Lung (tissue), 12 donors: ENCODE data around the gene PODNL1. TPM values are rescaled to one million over a fixed set of nuclear protein-coding genes. Genes with fewer than 3 reads are reported as not detected.

Experiments used
- ATAC-seq: fragments of 200-7000 bp; cut with Tn5 transposase; one replicate; pipeline ENCODE4 v1.9.1; 2020; ENCODE audit warnings: moderate number of reproducible peaks; ENCODE audit not compliant: insufficient read depth, low FRiP score
- DNase-seq, 3 donors: peaks; one replicate each; pipeline ENCODE4 v3.0.0-alpha.2; 2013 to 2017
- H3K27ac ChIP-seq, 2 donors: one replicate each; pipeline ENCODE4 v1.5.1; 2013; ENCODE audit warnings: mild to moderate bottlenecking in 2 of 2, moderate library complexity in 2 of 2, control low read depth in 1 of 2, inconsistent platforms in 1 of 2, low read depth in 1 of 2, low read length in 1 of 2
- H3K27me3 ChIP-seq, 3 donors: one replicate each; pipeline ENCODE4 v1.5.1; 2013; ENCODE audit warnings: low read length in 2 of 3; ENCODE audit not compliant: control insufficient read depth in 3 of 3, insufficient read depth in 3 of 3
- H3K36me3 ChIP-seq, 4 donors: one replicate each; pipeline ENCODE4 v1.5.1; 2013; ENCODE audit warnings: low read length in 4 of 4, mild to moderate bottlenecking in 1 of 4, moderate library complexity in 1 of 4; ENCODE audit not compliant: control insufficient read depth in 4 of 4, insufficient read depth in 4 of 4
- H3K4me1 ChIP-seq, 5 donors: one replicate each; pipeline ENCODE4 v1.5.1; 2013; ENCODE audit warnings: low read length in 5 of 5, mild to moderate bottlenecking in 2 of 5, moderate library complexity in 1 of 5; ENCODE audit not compliant: control insufficient read depth in 5 of 5, insufficient read depth in 5 of 5
- H3K4me3 ChIP-seq: one replicate; pipeline ENCODE4 v1.5.1; 2013; ENCODE audit warnings: mild to moderate bottlenecking, control low read depth, moderate library complexity
- H3K9ac ChIP-seq, 2 donors: one replicate each; pipeline ENCODE4 v1.5.1; 2013; ENCODE audit warnings: low read length in 2 of 2, control low read depth in 1 of 2; ENCODE audit not compliant: insufficient read depth in 1 of 2
- H3K9me3 ChIP-seq, 4 donors: one replicate each; pipeline ENCODE4 v1.5.1; 2013; ENCODE audit warnings: low read length in 3 of 4, mild to moderate bottlenecking in 1 of 4, moderate library complexity in 1 of 4; ENCODE audit not compliant: control insufficient read depth in 4 of 4, insufficient read depth in 3 of 4
- WGBS, 2 donors: extraction: QIAGEN DNeasy Blood & Tissue Kit; methylation state at CpG; one replicate each; pipeline ENCODE4 v1.1.7; 2013; 5-methylcytosine and 5-hydroxymethylcytosine counted together
- polyA plus RNA-seq, 2 donors: library from polyadenylated mRNA; stranded (reverse); fragments of 200-250 nt; gene quantifications; one replicate each; pipeline ENCODE4 v1.2.1, GENCODE V29; 2013
- total RNA-seq, 2 donors: library from RNA; depleted of rRNA in 1 of 2; stranded (reverse); fragments of >200 nt in 1 of 2; gene quantifications; one replicate each; pipeline ENCODE4 v1.2.1, GENCODE V29; 2014 to 2021
- TF ChIP-seq, protein P1 (sequence below): IDR thresholded peaks from 2 replicates; pipeline ENCODE4 v1.5.1; 2012; ENCODE audit warnings: mild to moderate bottlenecking; ENCODE audit errors: control extremely low read depth, extremely low read depth
- donor health status: control.
- donor health status: control.
- donor health status: Bipolar disorder and iron deficiency.
- donor health status: healthy.
- donor health status: DM: yes; HTN: yes; CAD: no.

The PODNL1 gene
- total and polyA plus RNA-seq, 4 donors = 0.55 to 6.4 (median 0.92) TPM

DNA sequence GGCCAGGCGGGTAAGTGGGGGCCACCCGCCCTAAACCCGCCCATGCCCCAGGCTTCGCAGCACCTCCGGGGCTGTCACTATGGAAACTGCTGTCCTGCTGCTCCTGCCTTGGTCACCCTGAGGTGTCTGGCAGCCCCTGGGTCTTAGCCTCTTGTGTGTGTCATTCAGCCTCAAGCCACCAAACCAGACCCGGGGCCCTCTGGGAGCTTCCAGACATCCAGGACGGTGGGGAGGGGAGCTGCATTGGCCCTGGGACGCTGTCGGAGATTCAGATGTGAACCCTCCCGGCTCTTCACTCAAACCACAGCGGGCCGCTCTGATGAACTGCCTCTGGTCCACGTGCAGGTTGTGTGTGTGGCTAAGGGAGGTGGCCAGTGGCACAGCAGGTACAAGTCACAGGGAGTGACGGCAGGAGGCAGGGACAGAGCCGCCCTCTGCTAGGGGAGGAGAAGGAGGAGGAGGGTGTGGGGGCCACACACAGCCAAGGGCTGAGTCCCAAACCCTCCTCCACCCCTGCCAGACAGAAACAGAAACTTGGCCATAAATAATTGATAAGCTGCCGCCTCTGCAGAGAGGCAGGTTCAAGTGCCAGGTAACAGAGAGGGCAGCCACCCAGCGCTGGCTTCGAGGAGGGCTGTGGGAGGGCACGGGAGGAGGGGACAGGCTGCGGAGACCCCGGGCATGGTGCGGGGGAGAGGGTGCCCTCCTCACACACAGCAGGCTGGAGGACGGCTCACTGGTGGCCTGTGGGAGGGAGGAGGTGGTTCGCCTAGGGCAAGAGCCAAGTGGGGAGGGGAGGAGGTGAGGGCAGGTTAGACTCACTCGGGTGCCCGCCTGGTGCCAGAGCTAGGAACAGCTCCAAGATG lies 53.3 kb downstream of the PODNL1 start:
- Histone ChIP-seq H3K9me3 (no peaks in the 10 kb centered on the region), H3K9ac (no peak overlapping the region), H3K27me3 (no peaks in the 10 kb centered on the region), H3K4me1 (peaks cover 0 to 26% (median 10%) of the 10 kb centered on the region in 5 donors), H3K36me3 (no peaks in the 10 kb centered on the region), H3K4me3 (no peak overlapping the region), H3K27ac (no peak overlapping the region)
- ATAC-seq = no peak
- TF ChIP-seq, protein P1, sequence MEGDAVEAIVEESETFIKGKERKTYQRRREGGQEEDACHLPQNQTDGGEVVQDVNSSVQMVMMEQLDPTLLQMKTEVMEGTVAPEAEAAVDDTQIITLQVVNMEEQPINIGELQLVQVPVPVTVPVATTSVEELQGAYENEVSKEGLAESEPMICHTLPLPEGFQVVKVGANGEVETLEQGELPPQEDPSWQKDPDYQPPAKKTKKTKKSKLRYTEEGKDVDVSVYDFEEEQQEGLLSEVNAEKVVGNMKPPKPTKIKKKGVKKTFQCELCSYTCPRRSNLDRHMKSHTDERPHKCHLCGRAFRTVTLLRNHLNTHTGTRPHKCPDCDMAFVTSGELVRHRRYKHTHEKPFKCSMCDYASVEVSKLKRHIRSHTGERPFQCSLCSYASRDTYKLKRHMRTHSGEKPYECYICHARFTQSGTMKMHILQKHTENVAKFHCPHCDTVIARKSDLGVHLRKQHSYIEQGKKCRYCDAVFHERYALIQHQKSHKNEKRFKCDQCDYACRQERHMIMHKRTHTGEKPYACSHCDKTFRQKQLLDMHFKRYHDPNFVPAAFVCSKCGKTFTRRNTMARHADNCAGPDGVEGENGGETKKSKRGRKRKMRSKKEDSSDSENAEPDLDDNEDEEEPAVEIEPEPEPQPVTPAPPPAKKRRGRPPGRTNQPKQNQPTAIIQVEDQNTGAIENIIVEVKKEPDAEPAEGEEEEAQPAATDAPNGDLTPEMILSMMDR = no peak
- 65 to 83% methylated on average over 22 to 26 of the region's 26 CpGs for WGBS, 2 donors
- DNase-seq = no peak

DNA sequence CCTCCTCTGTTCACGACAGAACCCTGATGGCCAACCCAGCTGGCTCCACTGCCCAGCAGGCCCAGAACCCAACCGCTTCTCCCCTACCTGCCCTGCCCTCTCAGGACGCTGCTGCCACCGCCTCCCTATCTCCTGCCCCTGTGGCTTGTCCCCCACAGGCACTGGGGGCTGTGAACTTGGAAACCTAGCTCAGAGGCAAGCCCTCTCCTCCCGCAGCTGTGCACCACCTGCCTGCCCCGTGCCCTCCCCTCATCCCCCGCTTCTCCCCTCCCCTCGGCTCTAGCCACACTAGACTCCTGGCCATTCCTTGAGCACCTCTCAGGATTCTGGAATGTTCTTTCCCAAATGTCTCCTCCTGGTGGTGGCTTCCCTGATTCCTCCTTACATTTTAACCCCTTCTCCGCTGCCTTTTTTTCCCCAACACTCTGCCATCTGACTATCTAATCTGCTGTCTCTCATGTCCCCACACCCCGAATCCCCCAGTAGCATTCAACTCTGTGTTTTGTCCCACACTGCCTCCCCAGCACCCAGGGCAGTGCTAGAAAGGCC lies 54.6 kb downstream of the PODNL1 start:
- ATAC-seq (no peak), DNase-seq (no peak)
- H3K27me3 ChIP-seq = no peaks in the 10 kb centered on the region
- no peaks in the 10 kb centered on the region for H3K9me3 ChIP-seq
- no peak overlapping the region for H3K9ac ChIP-seq
- 63 to 80% methylated on average over 8 to 10 of the region's 10 CpGs for WGBS, 2 donors
- H3K27ac ChIP-seq = no peak overlapping the region
- no peak overlapping the region for H3K4me3 ChIP-seq
- H3K36me3 ChIP-seq = no peaks in the 10 kb centered on the region
- TF ChIP-seq, protein P1 = no peak
- H3K4me1 ChIP-seq = peaks cover 0 to 29% (median 10%) of the 10 kb centered on the region in 5 donors

DNA sequence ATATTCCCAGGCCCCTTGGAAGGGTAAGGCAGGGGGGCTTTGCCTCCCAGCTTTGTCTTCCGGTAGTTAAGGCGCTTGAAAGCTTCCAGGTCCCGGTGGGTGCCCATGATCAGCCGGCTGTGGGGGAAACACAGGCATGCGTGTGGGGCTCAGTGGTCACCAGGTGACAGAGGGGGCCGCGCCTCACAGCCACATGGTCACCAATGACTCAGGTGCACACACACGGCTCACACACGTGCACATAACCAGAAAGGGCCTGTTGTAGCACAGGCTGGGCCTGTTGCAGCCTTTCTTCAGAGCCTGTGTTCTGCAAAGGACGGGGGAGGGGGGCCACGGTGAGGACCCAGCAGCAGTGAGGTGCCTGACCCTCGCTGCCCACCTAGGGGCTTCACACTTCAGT lies 55.4 kb downstream of the PODNL1 start:
- Histone ChIP-seq H3K9me3 (no peaks in the 10 kb centered on the region), H3K27me3 (no peaks in the 10 kb centered on the region), H3K4me3 (no peak overlapping the region), H3K9ac (no peak overlapping the region), H3K36me3 (no peaks in the 10 kb centered on the region), H3K4me1 (peaks cover 0 to 29% (median 10%) of the 10 kb centered on the region in 5 donors), H3K27ac (no peak overlapping the region)
- ATAC-seq (no peak), DNase-seq (no peak)
- WGBS, 2 donors = 89 to 91% methylated on average over 12 of the region's 12 CpGs
- TF ChIP-seq, protein P1 = no peak
